ENCODE data around the gene CLCN7. TPM values are rescaled to one million over a fixed set of nuclear protein-coding genes. Genes with fewer than 3 reads are reported as not detected.

The CLCN7 gene
- total and polyA plus RNA-seq, 2 of the 13 experiments (the other 11 are each of a cell fraction or from before 2014, with no cell fraction given) = 24.6 to 25.1 TPM

GRCh38 chr16:1492923-1493745 lies 18.3 kb upstream of the CLCN7 start, which contains the start of gene TELO2 (continued):
- TF ChIP-seq AHDC1 (CRISPR knock-in tag; IDR thresholded peaks at IDR 0.05; ENCODE audit: borderline replicate concordance) (no peak; the same call in 1 of the 2 replicates), ZNF652 (CRISPR knock-in tag; IDR thresholded peaks at IDR 0.05; ENCODE audit: borderline replicate concordance, low read depth) (no peak), ETV6 (CRISPR knock-in tag; conservative IDR thresholded peaks at IDR 0.05) (0 out of 2 replicates have a peak, but pooled peaks have one; percentile 35), SMYD3 (CRISPR knock-in tag; IDR thresholded peaks at IDR 0.05) (no peak), CEBPB (IDR thresholded peaks at IDR 0.05; ENCODE audit: borderline replicate concordance, low read depth, low read length) (no peak), RARG (CRISPR knock-in tag; IDR thresholded peaks at IDR 0.05; ENCODE audit: low read depth) (no peak), ZNF616 (CRISPR knock-in tag; IDR thresholded peaks at IDR 0.05; ENCODE audit: low read depth) (no peak), TBX2 (CRISPR knock-in tag; IDR thresholded peaks at IDR 0.05; ENCODE audit: borderline replicate concordance) (peak; percentile 28), ZC3H4 (CRISPR knock-in tag; IDR thresholded peaks at IDR 0.05; ENCODE audit: borderline replicate concordance) (no peak), ZSCAN9 (CRISPR knock-in tag; IDR thresholded peaks at IDR 0.05; ENCODE audit: borderline replicate concordance) (no peak; the same call in 1 of the 2 replicates), NR2F1 (CRISPR knock-in tag; IDR thresholded peaks at IDR 0.05) (peak; percentile 61 to 68; a peak in 2 of 4 replicates), HNF4G (IDR thresholded peaks at IDR 0.05; ENCODE audit: borderline replicate concordance, low read depth, low read length) (no peak), HNF4G (CRISPR knock-in tag; IDR thresholded peaks at IDR 0.05; ENCODE audit: borderline replicate concordance, low read depth) (no peak), RNF2 (conservative IDR thresholded peaks at IDR 0.05; ENCODE audit: low read depth) (peak; percentile 81), UBTF (CRISPR knock-in tag; IDR thresholded peaks at IDR 0.05) (no peak; the same call in 1 of the 2 replicates), XBP1 (CRISPR knock-in tag; IDR thresholded peaks at IDR 0.05) (no peak)
- TF ChIP-seq, protein P1, sequence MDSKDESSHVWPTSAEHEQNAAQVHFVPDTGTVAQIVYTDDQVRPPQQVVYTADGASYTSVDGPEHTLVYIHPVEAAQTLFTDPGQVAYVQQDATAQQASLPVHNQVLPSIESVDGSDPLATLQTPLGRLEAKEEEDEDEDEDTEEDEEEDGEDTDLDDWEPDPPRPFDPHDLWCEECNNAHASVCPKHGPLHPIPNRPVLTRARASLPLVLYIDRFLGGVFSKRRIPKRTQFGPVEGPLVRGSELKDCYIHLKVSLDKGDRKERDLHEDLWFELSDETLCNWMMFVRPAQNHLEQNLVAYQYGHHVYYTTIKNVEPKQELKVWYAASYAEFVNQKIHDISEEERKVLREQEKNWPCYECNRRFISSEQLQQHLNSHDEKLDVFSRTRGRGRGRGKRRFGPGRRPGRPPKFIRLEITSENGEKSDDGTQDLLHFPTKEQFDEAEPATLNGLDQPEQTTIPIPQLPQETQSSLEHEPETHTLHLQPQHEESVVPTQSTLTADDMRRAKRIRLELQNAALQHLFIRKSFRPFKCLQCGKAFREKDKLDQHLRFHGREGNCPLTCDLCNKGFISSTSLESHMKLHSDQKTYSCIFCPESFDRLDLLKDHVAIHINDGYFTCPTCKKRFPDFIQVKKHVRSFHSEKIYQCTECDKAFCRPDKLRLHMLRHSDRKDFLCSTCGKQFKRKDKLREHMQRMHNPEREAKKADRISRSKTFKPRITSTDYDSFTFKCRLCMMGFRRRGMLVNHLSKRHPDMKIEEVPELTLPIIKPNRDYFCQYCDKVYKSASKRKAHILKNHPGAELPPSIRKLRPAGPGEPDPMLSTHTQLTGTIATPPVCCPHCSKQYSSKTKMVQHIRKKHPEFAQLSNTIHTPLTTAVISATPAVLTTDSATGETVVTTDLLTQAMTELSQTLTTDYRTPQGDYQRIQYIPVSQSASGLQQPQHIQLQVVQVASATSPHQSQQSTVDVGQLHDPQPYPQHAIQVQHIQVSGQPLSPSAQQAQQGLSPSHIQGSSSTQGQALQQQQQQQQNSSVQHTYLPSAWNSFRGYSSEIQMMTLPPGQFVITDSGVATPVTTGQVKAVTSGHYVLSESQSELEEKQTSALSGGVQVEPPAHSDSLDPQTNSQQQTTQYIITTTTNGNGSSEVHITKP (CRISPR knock-in tag; IDR thresholded peaks at IDR 0.05; ENCODE audit: low read depth) = no peak
